Osteoblast (primary cell): ENCODE results near the gene CTNNAL1. TPM values are rescaled to one million over a fixed set of nuclear protein-coding genes. Genes with fewer than 3 reads are reported as not detected.

Source experiments
- DNase-seq: peaks from one replicate; pipeline ENCODE4 v3.0.0; 2011; ENCODE audit warnings: low spot score, mixed read lengths; ENCODE audit not compliant: insufficient read length; ENCODE audit errors: missing footprints
- H2AFZ ChIP-seq: 2 replicates; pipeline ENCODE4 v1.6.0; 2011; ENCODE audit warnings: mild to moderate bottlenecking, low read length
- H3K27ac ChIP-seq: 2 replicates; pipeline ENCODE4 v1.5.1; 2011; ENCODE audit warnings: mild to moderate bottlenecking, low read depth, low read length, moderate library complexity
- H3K27me3 ChIP-seq: 2 replicates; pipeline ENCODE4 v1.6.0; 2012; ENCODE audit warnings: mild to moderate bottlenecking, control low read depth, inconsistent platforms, low read length, moderate library complexity; ENCODE audit not compliant: insufficient read depth
- H3K36me3 ChIP-seq: 2 replicates; pipeline ENCODE4 v1.5.1; 2011; ENCODE audit warnings: mild to moderate bottlenecking, low read length, control low read depth, moderate library complexity; ENCODE audit not compliant: insufficient read depth
- H3K4me1 ChIP-seq: 2 replicates; pipeline ENCODE4 v1.5.1; 2011; ENCODE audit warnings: mild to moderate bottlenecking, low read length, control low read depth, moderate library complexity; ENCODE audit not compliant: insufficient read depth
- H3K4me2 ChIP-seq: 2 replicates; pipeline ENCODE4 v1.6.0; 2011; ENCODE audit warnings: mild to moderate bottlenecking, low read length; ENCODE audit not compliant: insufficient read depth
- H3K4me3 ChIP-seq: fragments of 200-600 bp; sonication (generic); 3 replicates; pipeline ENCODE4 v1.5.1; 2012; ENCODE audit warnings: mild to moderate bottlenecking, low read length, inconsistent platforms; ENCODE audit not compliant: insufficient read depth
- H3K79me2 ChIP-seq: 2 replicates; pipeline ENCODE4 v1.6.0; 2012; ENCODE audit warnings: mild to moderate bottlenecking, low read length, control low read depth, inconsistent platforms; ENCODE audit not compliant: insufficient read depth
- H3K9me3 ChIP-seq: 2 replicates; pipeline ENCODE4 v1.5.1; 2011; ENCODE audit warnings: low read depth, low read length, control low read depth
- H4K20me1 ChIP-seq: 2 replicates; pipeline ENCODE4 v1.6.0; 2012; ENCODE audit warnings: mild to moderate bottlenecking, low read length, control low read depth; ENCODE audit not compliant: insufficient read depth
- total RNA-seq: library from RNA; depleted of rRNA; stranded (reverse); fragments of >200 nt; gene quantifications from 2 replicates; pipeline ENCODE4 v1.2.3, GENCODE V29; 2012
- TF ChIP-seq, protein P1 (sequence below): IDR thresholded peaks from 2 replicates; pipeline ENCODE4 v1.5.1; 2011; ENCODE audit warnings: mild to moderate bottlenecking, low read depth, low read length, moderate library complexity; ENCODE audit errors: extremely low read depth

CTNNAL1 gene
- total RNA-seq, 1 donor, result 118 TPM

DNA sequence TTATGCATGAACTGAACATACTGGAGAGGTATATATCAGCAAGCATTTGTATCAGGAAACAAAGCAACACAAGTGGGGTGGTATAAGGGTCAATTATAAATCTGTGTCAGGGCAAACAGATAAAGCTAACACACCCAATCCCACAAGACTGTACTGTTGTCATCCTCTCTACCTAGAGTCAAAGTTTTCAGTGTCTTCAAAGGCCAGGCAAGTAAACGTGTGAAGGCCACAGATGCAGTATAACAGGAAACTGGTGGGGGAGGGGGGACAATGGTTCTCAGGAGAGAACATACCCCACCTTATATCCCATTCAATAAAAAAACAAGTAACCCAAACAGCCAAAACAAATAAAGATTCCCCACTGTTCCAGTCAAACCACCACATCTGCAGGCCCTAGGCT, 101.5 kb downstream of the CTNNAL1 start:
- Histone ChIP-seq H3K4me2 (no peak overlapping the region), H2AFZ (no peak overlapping the region), H3K4me1 (no peaks in the 10 kb centered on the region)

DNA sequence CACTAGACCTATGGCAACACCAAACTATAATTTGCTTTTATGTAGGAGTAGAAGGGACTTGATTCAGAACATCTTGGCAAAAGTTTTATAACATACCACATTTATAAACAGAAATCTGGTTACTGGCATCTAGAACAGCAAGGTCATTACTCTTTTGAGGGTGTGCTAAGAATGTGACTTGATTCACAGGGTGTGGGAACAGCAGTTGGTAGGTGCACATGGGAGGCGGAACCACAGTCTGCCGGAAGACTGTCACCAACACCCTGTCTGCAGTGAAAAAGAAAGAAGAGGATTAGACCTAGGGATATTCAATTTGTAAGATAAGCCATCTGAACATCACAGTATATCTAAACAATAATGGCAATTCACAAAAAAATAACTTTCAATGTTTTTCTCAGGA, 102.4 kb downstream of the CTNNAL1 start:
- TF ChIP-seq, protein P1, sequence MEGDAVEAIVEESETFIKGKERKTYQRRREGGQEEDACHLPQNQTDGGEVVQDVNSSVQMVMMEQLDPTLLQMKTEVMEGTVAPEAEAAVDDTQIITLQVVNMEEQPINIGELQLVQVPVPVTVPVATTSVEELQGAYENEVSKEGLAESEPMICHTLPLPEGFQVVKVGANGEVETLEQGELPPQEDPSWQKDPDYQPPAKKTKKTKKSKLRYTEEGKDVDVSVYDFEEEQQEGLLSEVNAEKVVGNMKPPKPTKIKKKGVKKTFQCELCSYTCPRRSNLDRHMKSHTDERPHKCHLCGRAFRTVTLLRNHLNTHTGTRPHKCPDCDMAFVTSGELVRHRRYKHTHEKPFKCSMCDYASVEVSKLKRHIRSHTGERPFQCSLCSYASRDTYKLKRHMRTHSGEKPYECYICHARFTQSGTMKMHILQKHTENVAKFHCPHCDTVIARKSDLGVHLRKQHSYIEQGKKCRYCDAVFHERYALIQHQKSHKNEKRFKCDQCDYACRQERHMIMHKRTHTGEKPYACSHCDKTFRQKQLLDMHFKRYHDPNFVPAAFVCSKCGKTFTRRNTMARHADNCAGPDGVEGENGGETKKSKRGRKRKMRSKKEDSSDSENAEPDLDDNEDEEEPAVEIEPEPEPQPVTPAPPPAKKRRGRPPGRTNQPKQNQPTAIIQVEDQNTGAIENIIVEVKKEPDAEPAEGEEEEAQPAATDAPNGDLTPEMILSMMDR, result no peak
- Histone ChIP-seq H4K20me1 (no peaks in the 10 kb centered on the region), H3K27ac (no peak overlapping the region), H3K4me2 (no peak overlapping the region), H3K27me3 (no peaks in the 10 kb centered on the region), H3K79me2 (no peaks in the 10 kb centered on the region), H3K4me1 (no peaks in the 10 kb centered on the region), H3K36me3 (peaks cover 63% of the 10 kb centered on the region), H3K4me3 (no peak overlapping the region), H2AFZ (no peak overlapping the region), H3K9me3 (no peaks in the 10 kb centered on the region)
- no peak for DNase-seq

More for the DNA sequence above, 101.5 kb downstream of the CTNNAL1 start:
- no peaks in the 10 kb centered on the region for H3K9me3 ChIP-seq
- no peaks in the 10 kb centered on the region for H3K79me2 ChIP-seq
- H3K27ac ChIP-seq, result no peak overlapping the region
- H3K36me3 ChIP-seq, result peaks cover 58% of the 10 kb centered on the region
- H3K4me3 ChIP-seq, result no peak overlapping the region
- DNase-seq, result no peak
- TF ChIP-seq, protein P1, result no peak
- no peaks in the 10 kb centered on the region for H3K27me3 ChIP-seq
- H4K20me1 ChIP-seq, result no peaks in the 10 kb centered on the region

DNA sequence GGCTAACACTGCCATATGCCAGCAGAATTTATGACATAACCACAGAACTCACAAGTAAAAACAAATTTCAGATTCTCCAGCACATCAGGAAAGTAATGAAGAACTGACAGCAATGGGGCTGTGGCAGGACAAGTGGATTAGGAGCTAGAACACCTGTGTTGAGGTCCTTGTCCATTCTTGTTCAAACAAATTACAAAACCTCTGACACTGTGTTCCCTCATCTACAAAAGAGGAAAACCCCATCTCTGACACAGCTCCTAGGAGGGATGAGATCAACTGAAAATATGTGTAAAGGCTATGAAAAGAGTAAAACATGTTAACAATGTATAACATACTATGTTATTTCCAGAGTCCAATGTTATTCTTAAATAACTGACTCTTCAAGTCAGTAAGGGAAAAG, 102.9 kb downstream of the CTNNAL1 start:
- Histone ChIP-seq H3K9me3 (no peaks in the 10 kb centered on the region), H3K4me2 (no peak overlapping the region), H3K4me3 (no peak overlapping the region), H3K27ac (no peak overlapping the region), H4K20me1 (no peaks in the 10 kb centered on the region), H3K4me1 (no peaks in the 10 kb centered on the region), H2AFZ (no peak overlapping the region), H3K36me3 (peaks cover 64% of the 10 kb centered on the region), H3K27me3 (no peaks in the 10 kb centered on the region), H3K79me2 (no peaks in the 10 kb centered on the region)
- no peak for DNase-seq
- TF ChIP-seq, protein P1, result no peak

DNA sequence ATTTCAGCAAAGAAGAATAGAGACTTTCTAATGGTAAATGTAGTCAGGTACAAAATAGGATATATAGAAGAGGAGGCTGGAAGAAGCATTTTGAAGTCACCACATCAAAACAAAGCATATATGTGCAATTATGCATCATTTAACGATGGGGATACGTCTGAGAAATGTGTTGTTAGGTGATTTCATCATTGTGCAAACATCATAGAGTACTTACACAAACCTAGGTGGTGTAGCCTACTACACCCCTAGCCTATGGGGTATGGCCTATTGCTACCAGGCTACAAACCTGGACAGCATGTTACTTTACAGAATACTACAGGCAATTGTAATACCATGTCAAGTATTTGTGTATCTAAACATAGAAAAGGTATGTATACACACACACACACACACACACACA, 107.8 kb downstream of the CTNNAL1 start:
- no peak for DNase-seq
- TF ChIP-seq, protein P1, result no peak
- H3K4me2 ChIP-seq, result no peak overlapping the region
- H3K9me3 ChIP-seq, result no peaks in the 10 kb centered on the region
- peaks cover 76% of the 10 kb centered on the region for H3K36me3 ChIP-seq
- H3K27me3 ChIP-seq, result no peaks in the 10 kb centered on the region
- no peak overlapping the region for H3K27ac ChIP-seq
- no peaks in the 10 kb centered on the region for H3K79me2 ChIP-seq
- H4K20me1 ChIP-seq, result no peaks in the 10 kb centered on the region
- H3K4me1 ChIP-seq, result no peaks in the 10 kb centered on the region
- no peak overlapping the region for H2AFZ ChIP-seq
- no peak overlapping the region for H3K4me3 ChIP-seq
